Measurements from ENCODE around the gene B3GALT5. TPM values are rescaled to one million over a fixed set of nuclear protein-coding genes. Genes with fewer than 3 reads are reported as not detected.

The B3GALT5 gene
- total and polyA plus RNA-seq, 7 donors, result 0.36 to 33.7 (median 1.4) TPM

DNA sequence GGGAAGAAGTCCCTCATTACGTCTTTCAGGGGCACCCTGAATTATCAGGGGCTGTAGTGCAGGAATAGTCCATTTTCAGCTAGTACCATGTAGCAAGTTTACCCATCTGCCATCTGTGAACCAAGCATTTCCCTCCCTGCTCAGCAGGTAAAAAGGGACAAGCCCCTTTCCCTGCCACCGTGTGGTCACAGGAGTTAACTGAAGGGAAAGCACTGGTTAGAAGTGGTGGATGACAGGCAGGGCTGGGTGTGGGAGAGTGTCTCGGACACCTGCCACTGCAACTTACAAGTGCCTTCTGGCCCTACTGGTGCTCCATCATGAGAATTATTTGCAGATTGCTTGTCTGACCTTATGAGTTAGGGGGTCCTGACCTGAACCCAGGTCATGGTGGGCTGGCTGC, 100.2 kb downstream of the B3GALT5 start:
- WGBS, 2 donors, result 44 to 63% methylated on average over 3 of the region's 3 CpGs
- Histone ChIP-seq H3K4me3 (no peak overlapping the region), H3K36me3 (no peaks in the 10 kb centered on the region), H3K9me3 (no peaks in the 10 kb centered on the region), H3K27ac (no peak overlapping the region), H3K4me1 (peaks cover 0 to 7% (median 0%) of the 10 kb centered on the region in 4 donors), H3K27me3 (no peaks in the 10 kb centered on the region)
- intact Hi-C loops (cut with DNase I), result no loop called here
- no peak for DNase-seq
- no peak for TF ChIP-seq POLR2A (IDR thresholded peaks at IDR 0.05)

DNA sequence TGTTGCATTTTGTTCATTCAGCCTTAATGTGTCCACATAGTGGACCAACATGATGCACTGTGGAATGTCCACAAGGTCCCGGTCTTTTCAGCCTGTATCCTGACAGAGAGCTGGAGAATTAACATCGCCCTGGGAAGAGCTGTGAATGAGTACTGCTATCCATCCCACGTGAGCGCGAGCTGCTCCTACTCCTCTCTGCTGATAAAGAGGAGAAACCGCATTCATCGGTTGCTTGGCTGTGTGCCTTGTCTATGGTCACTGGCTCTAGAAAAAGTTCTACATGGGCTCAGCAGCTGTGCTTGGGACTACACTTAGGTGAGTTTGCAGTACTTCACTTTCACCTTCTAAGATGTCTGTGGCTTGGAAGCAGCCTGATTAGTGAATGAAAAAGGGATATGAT, 101.2 kb downstream of the B3GALT5 start:
- Histone ChIP-seq H3K4me3 (no peak overlapping the region), H3K36me3 (no peaks in the 10 kb centered on the region), H3K4me1 (peaks cover 0 to 7% (median 0%) of the 10 kb centered on the region in 4 donors), H3K27ac (no peak overlapping the region), H3K27me3 (no peaks in the 10 kb centered on the region), H3K9me3 (no peaks in the 10 kb centered on the region)
- WGBS, 2 donors, result 90 to 93% methylated on average over 7 of the region's 7 CpGs
- intact Hi-C loops (cut with DNase I), result no loop called here
- TF ChIP-seq POLR2AphosphoS5 (IDR thresholded peaks at IDR 0.05) (no peak), EP300 (IDR thresholded peaks at IDR 0.05) (no peak), POLR2A (IDR thresholded peaks at IDR 0.05) (no peak)
- TF ChIP-seq, protein P1, sequence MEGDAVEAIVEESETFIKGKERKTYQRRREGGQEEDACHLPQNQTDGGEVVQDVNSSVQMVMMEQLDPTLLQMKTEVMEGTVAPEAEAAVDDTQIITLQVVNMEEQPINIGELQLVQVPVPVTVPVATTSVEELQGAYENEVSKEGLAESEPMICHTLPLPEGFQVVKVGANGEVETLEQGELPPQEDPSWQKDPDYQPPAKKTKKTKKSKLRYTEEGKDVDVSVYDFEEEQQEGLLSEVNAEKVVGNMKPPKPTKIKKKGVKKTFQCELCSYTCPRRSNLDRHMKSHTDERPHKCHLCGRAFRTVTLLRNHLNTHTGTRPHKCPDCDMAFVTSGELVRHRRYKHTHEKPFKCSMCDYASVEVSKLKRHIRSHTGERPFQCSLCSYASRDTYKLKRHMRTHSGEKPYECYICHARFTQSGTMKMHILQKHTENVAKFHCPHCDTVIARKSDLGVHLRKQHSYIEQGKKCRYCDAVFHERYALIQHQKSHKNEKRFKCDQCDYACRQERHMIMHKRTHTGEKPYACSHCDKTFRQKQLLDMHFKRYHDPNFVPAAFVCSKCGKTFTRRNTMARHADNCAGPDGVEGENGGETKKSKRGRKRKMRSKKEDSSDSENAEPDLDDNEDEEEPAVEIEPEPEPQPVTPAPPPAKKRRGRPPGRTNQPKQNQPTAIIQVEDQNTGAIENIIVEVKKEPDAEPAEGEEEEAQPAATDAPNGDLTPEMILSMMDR (IDR thresholded peaks at IDR 0.05), result no peak
- no peak for DNase-seq

DNA sequence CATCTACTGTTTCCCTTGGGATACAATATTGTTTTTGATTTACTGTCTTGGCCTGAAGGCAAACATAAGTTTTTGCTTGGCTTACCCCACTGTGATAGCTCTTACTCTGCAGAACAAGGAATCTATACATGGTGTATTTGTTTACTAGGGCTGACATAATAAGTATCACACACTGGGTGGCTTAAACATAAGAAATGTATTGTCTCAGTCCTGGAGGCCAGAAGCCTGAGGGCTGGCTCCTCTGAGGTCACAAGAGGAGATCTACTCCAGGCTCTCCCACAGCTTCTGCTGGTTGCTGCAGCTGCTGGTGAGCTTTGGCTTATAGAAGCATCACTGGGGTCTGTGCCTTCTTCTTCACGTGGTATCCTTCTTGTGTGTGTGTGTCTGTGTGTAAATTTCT, 101.6 kb downstream of the B3GALT5 start:
- DNase-seq, result no peak
- WGBS, 2 donors, result 80 to 82% methylated on average over 1 of the region's 1 CpG
- no peak overlapping the region for H3K27ac ChIP-seq

DNA sequence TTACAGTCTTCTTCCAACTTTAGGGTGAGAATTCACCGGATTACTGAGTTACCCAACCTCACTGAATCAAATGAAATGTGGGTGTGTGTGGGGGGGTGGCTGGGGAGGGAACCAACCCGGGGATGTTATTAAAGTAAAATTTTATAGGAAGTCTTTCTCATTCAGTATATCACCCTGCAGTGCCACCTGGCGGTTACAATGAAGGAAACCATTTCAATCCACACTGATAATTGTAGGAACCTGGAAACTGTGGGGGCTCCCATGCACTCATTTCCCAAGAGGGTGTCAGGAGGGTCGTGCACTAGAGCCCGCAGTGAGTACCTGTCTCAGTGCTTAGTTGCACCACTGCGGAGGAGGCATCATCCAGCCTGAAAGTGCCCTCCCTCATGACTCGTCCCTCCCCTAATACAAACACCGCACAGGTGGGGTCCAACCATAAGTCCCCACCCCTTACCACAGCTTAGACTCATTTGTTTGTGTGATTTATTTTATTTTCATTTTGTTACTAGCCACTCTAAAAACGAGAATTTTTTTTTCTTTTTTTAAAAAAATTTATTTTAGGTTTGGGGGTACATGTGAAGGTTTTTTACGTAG, 103.2 kb downstream of the B3GALT5 start:
- WGBS, 2 donors, result 25 to 33% methylated on average over 10 of the region's 10 CpGs
- Histone ChIP-seq H3K36me3 (no peaks in the 10 kb centered on the region), H3K9me3 (no peaks in the 10 kb centered on the region), H3K4me3 (no peak overlapping the region), H3K27ac (no peak overlapping the region), H3K4me1 (peaks cover 0 to 7% (median 0%) of the 10 kb centered on the region in 4 donors), H3K27me3 (no peaks in the 10 kb centered on the region)
- peak; percentile 68 for DNase-seq
- no peak for TF ChIP-seq EP300 (IDR thresholded peaks at IDR 0.05)
- TF ChIP-seq, protein P1 (IDR thresholded peaks at IDR 0.05), result peak; percentile 37 to 76 (median 50)
- intact Hi-C loops (cut with DNase I), result loop anchor here (1.0 kb wide), 1 partner anchor 198 kb away; no protein-coding TSS in a partner anchor

More for the DNA sequence above, 101.6 kb downstream of the B3GALT5 start:
- Histone ChIP-seq H3K27me3 (no peaks in the 10 kb centered on the region), H3K36me3 (no peaks in the 10 kb centered on the region), H3K4me3 (no peak overlapping the region), H3K4me1 (peaks cover 0 to 7% (median 0%) of the 10 kb centered on the region in 4 donors), H3K9me3 (no peaks in the 10 kb centered on the region)
- TF ChIP-seq EP300 (IDR thresholded peaks at IDR 0.05), result no peak
- no peak for TF ChIP-seq POLR2AphosphoS5 (IDR thresholded peaks at IDR 0.05)
- TF ChIP-seq POLR2A (IDR thresholded peaks at IDR 0.05), result no peak
- TF ChIP-seq, protein P1 (IDR thresholded peaks at IDR 0.05), result no peak
- intact Hi-C loops (cut with DNase I), result no loop called here

DNA sequence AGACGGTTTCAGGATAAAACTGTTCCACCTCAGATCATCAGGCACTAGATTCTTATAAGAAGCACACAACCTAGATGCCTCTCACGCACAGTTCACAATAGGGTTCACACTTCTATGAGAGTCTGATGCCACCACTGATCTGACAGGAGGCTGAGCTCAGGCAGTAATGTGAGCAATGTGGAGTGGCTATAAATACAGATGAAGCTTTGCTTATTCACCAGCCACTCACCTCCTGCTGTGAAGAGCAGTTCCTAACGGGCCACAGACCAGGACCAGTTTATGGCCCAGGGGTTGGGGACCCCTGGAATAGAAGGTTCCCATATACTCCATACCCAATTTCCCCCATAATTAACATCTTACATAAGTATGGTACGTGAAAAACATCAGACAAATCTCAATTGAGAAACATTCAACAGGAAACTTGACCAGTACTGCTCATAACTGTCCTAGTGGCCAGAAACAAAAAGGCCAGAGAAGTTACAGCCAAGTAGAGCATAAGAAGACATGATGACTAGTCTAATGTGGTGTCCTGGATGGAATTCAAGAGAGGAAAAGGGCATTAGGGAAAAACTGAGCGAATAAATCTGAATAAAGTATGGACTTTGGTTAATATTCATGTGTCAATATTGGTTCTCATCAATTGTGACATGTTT, 107.5 kb downstream of the B3GALT5 start:
- no peaks in the 10 kb centered on the region for H3K9me3 ChIP-seq
- H3K36me3 ChIP-seq, result no peaks in the 10 kb centered on the region
- no peak for DNase-seq
- 82 to 89% methylated on average over 5 of the region's 5 CpGs for WGBS, 2 donors
- H3K27me3 ChIP-seq, result no peaks in the 10 kb centered on the region
- H3K4me3 ChIP-seq, result no peak overlapping the region
- intact Hi-C loops (cut with DNase I), result no loop called here
- peaks cover 0 to 5% (median 0%) of the 10 kb centered on the region in 4 donors for H3K4me1 ChIP-seq
- TF ChIP-seq, protein P1 (IDR thresholded peaks at IDR 0.05), result peak in 1 of 4 experiments; percentile 5
- TF ChIP-seq POLR2AphosphoS5 (IDR thresholded peaks at IDR 0.05), result no peak
- H3K27ac ChIP-seq, result no peak overlapping the region
